ENCODE data around the gene HCN3. TPM values are rescaled to one million over a fixed set of nuclear protein-coding genes. Genes with fewer than 3 reads are reported as not detected.

The HCN3 gene
- total RNA-seq, 4 donors from 2014 or later, result 5.4 to 8.5 (median 6.4) TPM

- WGBS, 2 donors, result 0 to 1% methylated on average over 21 to 23 of the region's 29 CpGs
- intact Hi-C loops (cut with DNase I; ENCODE audit: low total_unique reads), result loop anchor here (5.0 kb wide), 2 partner anchors 46 to 71 kb away; partner anchors contain the start of gene HCN3
- H3K4me3 ChIP-seq (ENCODE audit: low read depth, poor library complexity, severe bottlenecking), result peak overlapping the region; percentile 60
- TF ChIP-seq, protein P1, sequence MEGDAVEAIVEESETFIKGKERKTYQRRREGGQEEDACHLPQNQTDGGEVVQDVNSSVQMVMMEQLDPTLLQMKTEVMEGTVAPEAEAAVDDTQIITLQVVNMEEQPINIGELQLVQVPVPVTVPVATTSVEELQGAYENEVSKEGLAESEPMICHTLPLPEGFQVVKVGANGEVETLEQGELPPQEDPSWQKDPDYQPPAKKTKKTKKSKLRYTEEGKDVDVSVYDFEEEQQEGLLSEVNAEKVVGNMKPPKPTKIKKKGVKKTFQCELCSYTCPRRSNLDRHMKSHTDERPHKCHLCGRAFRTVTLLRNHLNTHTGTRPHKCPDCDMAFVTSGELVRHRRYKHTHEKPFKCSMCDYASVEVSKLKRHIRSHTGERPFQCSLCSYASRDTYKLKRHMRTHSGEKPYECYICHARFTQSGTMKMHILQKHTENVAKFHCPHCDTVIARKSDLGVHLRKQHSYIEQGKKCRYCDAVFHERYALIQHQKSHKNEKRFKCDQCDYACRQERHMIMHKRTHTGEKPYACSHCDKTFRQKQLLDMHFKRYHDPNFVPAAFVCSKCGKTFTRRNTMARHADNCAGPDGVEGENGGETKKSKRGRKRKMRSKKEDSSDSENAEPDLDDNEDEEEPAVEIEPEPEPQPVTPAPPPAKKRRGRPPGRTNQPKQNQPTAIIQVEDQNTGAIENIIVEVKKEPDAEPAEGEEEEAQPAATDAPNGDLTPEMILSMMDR (IDR thresholded peaks at IDR 0.05), result no peak
- TF ChIP-seq POLR2A (IDR thresholded peaks at IDR 0.05), result no peak
- DNase-seq (ENCODE audit: low spot score in 2 of 2), result peak; percentile 90 to 97
Observed at GRCh38 chr1:155323729-155324036, 46.4 kb downstream of the HCN3 start.

DNA sequence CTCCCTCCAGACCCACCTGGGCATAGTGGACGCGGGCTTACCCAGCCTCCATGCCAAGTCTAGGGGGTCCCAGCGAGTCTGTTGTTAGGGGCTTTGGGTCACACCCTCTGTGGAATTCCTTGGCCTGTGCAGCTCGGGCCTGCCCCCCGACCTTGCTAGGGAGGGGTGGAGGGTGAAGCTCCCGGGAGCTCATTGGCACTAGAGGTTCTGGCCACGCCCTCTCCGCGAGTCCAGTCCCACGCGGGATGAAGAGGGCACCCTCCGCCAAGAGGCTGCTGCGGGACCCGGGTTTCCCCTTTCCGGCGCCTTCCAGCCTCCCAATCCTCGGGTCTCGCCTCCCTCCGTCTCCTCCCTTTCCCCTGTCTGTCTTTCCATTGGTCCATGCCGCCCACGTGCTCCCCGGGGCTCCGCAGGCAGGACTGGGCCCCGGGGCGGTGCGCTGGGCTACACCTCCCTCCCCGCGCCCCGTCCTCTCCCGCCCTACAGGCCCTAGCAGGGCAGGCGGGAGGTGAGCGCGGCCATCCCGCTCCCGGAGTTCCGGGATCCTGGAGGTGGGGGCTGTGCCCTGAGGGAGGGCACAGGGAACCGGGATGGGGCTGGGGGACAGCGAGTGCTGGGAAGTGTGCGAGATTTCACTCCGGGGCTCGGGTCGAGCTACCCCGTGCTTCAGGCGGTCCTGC lies 46.9 kb downstream of the HCN3 start:
- TF ChIP-seq, protein P1 (IDR thresholded peaks at IDR 0.05), result no peak
- TF ChIP-seq POLR2A (IDR thresholded peaks at IDR 0.05), result no peak
- WGBS, 2 donors, result 0 to 1% methylated on average over 31 to 43 of the region's 44 CpGs
- peak; percentile 95 to 99 for DNase-seq (ENCODE audit: low spot score in 2 of 2)
- intact Hi-C loops (cut with DNase I; ENCODE audit: low total_unique reads), result loop anchor here (5.0 kb wide), 2 partner anchors 47 to 72 kb away; partner anchors contain the start of gene HCN3
- H3K4me3 ChIP-seq (ENCODE audit: low read depth, poor library complexity, severe bottlenecking), result peak overlapping the region; percentile 60

- H3K4me3 ChIP-seq (ENCODE audit: low read depth, poor library complexity, severe bottlenecking), result peak overlapping the region; percentile 60
- DNase-seq (ENCODE audit: low spot score in 2 of 2), result peak; percentile 44 to 92
- TF ChIP-seq, protein P1 (IDR thresholded peaks at IDR 0.05), result no peak
- TF ChIP-seq POLR2A (IDR thresholded peaks at IDR 0.05), result no peak
- intact Hi-C loops (cut with DNase I; ENCODE audit: low total_unique reads), result loop anchor here (5.0 kb wide), 2 partner anchors 48 to 73 kb away; partner anchors contain the start of gene HCN3
- 3 to 14% methylated on average over 51 to 52 of the region's 59 CpGs for WGBS, 2 donors
Observed at GRCh38 chr1:155324717-155325602, 47.7 kb downstream of the HCN3 start.

- 33% methylated on average over 5 of the region's 6 CpGs; no CpG with 5 or more reads in 1 of the 2 donors for WGBS, 2 donors
- TF ChIP-seq POLR2A (IDR thresholded peaks at IDR 0.05), result no peak
- TF ChIP-seq, protein P1 (IDR thresholded peaks at IDR 0.05), result no peak
- intact Hi-C loops (cut with DNase I; ENCODE audit: low total_unique reads), result no loop called here
- DNase-seq (ENCODE audit: low spot score in 2 of 2), result peak in 1 of 2 donors; percentile 84
- no peak overlapping the region for H3K4me3 ChIP-seq (ENCODE audit: low read depth, poor library complexity, severe bottlenecking)
Observed at GRCh38 chr1:155325603-155325893, 48.3 kb downstream of the HCN3 start.

DNA sequence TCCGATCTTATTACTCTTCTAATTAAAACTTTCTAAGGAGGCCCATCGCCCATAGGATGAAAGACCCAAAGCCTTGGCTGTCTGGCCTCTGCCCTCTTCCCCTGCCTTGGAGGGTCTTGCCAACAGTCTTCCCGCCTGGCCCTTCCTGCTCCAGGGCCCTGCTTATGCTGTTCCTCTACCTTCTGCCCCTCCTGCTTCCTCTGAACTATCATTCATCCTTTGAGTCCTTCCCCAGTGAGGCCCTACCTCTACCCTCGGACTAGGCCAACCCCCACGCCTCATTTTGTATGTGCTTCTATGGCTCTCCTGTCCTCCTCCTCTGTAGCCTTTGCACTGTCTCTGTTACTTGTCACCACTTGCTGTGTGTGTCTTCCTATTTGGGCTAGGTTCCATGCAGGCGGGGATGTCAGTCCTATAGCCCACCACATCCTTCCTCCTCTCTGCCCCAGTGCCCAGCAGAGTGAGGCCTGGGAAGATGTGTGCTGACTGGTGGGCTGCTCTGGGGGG lies 48.8 kb downstream of the HCN3 start:
- intact Hi-C loops (cut with DNase I; ENCODE audit: low total_unique reads), result no loop called here
- no peak overlapping the region for H3K4me3 ChIP-seq (ENCODE audit: low read depth, poor library complexity, severe bottlenecking)
- DNase-seq (ENCODE audit: low spot score in 2 of 2), result peak in 1 of 2 donors; percentile 79
- WGBS, 2 donors, result 82 to 84% methylated on average over 6 of the region's 6 CpGs
- TF ChIP-seq POLR2A (IDR thresholded peaks at IDR 0.05), result no peak
- TF ChIP-seq, protein P1 (IDR thresholded peaks at IDR 0.05), result no peak

Data from lower leg skin (tissue), 4 donors.